ENCODE data around the gene CDC42EP4.

- TF ChIP-seq POLR2A (IDR thresholded peaks at IDR 0.05), result no peak
- TF ChIP-seq CTCF (IDR thresholded peaks at IDR 0.05), result no peak
These were observed 35.5 kb upstream of the CDC42EP4 start for GRCh38 chr17:73347351-73347750.

All from vagina (tissue), 2 donors.